ENCODE data around the gene KIF3C. TPM values are rescaled to one million over a fixed set of nuclear protein-coding genes. Genes with fewer than 3 reads are reported as not detected.

Gene KIF3C
- total RNA-seq, 4 donors from 2014 or later = 0.70 to 71.0 (median 3.2) TPM

DNA sequence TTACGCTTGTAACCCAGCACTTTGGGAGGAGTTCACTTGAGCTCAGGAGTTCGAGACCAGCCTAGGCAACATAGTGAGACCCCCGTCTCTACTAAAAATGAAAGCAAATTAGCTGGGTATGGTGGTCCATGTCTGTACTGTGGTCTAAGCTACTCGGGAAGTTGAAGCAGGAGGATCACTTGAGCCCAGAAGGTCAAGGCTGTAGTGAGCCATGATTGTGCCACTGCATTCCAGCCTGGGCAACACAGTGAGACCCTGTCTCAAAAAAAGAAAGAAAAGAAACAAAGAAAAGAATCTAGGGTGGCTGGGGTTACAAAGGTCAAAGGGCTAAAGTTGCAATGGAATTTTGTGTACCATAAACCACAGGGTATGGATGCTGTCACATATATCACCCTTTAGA, 41.3 kb downstream of the KIF3C start:
- no peaks in the 10 kb centered on the region for H3K36me3 ChIP-seq
- DNase-seq = no peak
- H3K4me3 ChIP-seq = no peak overlapping the region
- TF ChIP-seq POLR2A (IDR thresholded peaks at IDR 0.05) = no peak
- TF ChIP-seq, protein P1, sequence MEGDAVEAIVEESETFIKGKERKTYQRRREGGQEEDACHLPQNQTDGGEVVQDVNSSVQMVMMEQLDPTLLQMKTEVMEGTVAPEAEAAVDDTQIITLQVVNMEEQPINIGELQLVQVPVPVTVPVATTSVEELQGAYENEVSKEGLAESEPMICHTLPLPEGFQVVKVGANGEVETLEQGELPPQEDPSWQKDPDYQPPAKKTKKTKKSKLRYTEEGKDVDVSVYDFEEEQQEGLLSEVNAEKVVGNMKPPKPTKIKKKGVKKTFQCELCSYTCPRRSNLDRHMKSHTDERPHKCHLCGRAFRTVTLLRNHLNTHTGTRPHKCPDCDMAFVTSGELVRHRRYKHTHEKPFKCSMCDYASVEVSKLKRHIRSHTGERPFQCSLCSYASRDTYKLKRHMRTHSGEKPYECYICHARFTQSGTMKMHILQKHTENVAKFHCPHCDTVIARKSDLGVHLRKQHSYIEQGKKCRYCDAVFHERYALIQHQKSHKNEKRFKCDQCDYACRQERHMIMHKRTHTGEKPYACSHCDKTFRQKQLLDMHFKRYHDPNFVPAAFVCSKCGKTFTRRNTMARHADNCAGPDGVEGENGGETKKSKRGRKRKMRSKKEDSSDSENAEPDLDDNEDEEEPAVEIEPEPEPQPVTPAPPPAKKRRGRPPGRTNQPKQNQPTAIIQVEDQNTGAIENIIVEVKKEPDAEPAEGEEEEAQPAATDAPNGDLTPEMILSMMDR (IDR thresholded peaks at IDR 0.05) = no peak
- H3K4me1 ChIP-seq = no peaks in the 10 kb centered on the region
- H3K27me3 ChIP-seq = no peaks in the 10 kb centered on the region
- H3K9me3 ChIP-seq = no peaks in the 10 kb centered on the region
- no peak overlapping the region for H3K27ac ChIP-seq

DNA sequence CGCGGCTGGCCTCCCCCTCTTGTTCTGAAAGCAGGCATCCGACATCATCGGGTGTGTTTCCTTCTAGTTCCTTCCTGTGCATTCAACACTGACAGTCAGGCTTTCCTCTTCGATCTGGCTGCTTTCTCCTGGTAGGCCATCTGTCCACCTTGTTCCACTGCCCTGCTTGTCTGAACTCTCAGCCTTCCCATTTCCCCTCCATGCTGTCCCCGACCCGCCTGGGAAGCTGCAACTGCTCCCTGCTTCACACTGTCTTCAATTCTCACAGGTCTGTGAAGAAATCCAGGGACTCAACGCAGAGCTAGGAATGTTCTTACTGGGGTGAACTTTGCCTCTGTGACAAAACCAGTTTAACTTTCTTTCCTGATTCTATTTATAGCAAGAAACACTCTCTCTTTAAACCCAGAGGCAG, 43.0 kb downstream of the KIF3C start:
- peak overlapping the region in 3 of 4 donors; percentile 2 to 86 (median 37) for H3K27ac ChIP-seq
- DNase-seq = peak in 1 of 3 donors; percentile 59
- no peaks in the 10 kb centered on the region for H3K4me1 ChIP-seq
- H3K27me3 ChIP-seq = no peaks in the 10 kb centered on the region
- no peaks in the 10 kb centered on the region for H3K9me3 ChIP-seq
- H3K36me3 ChIP-seq = no peaks in the 10 kb centered on the region
- peak overlapping the region in 1 of 4 donors; percentile 9 for H3K4me3 ChIP-seq
- TF ChIP-seq, protein P1 (IDR thresholded peaks at IDR 0.05) = no peak
- peak; percentile 13 to 33 for TF ChIP-seq POLR2A (IDR thresholded peaks at IDR 0.05)

DNA sequence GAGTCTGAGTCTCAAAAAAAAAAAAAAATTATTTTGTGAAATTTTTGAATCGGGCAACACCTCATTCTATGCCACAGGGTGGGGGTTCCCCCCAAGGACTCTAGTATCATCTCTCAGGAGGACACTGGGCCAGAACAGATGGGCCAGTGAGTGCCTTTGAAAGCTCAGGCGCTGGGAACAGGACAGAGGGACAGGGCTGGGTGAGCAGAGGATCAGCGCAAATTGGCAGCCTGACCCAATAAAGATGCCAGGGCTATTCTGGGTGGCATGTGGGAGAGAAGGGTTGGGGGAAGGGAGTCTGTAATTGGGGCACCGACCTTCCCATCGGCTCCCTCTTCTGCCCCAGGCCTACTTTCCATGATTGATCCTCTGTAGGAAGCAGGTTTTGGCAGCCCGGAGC, 44.0 kb downstream of the KIF3C start:
- H3K27me3 ChIP-seq = no peaks in the 10 kb centered on the region
- H3K4me1 ChIP-seq = no peaks in the 10 kb centered on the region
- H3K4me3 ChIP-seq = no peak overlapping the region
- H3K9me3 ChIP-seq = no peaks in the 10 kb centered on the region
- DNase-seq = no peak
- peak overlapping the region in 1 of 4 donors; percentile 86 for H3K27ac ChIP-seq
- TF ChIP-seq POLR2A (IDR thresholded peaks at IDR 0.05) = no peak
- TF ChIP-seq, protein P1 (IDR thresholded peaks at IDR 0.05) = no peak
- no peaks in the 10 kb centered on the region for H3K36me3 ChIP-seq

DNA sequence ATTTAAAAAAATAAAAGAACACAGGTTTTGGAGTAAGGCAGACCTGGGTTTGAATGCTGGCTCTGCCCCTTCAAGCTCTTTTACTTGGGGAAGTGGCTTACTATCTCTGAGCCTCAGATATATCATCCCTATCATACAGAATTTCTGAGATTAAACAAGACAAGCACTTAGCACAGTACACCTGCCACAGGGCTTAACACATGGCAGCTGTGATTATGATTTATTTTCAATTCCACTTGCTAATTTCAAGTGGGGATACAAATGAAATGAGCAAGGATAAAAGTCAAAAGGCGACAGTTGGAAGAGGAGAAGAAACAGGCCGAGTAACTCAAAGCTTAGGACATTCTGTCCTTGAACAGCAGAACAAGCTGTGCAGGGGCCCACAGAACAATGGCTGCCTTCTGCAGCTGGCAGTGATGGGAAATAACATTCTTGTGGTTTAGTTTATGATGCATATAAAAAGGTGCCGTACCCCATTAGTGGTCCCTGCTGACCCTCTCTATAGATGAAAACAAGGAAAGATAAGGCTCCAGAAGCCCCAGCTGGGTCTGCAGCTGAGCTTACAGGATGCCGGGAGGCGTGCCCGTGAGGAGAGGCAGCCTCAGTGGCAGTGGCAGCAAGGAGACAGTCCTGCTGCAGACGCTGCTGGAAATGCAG, 45.3 kb downstream of the KIF3C start:
- no peaks in the 10 kb centered on the region for H3K9me3 ChIP-seq
- H3K27me3 ChIP-seq = no peaks in the 10 kb centered on the region
- H3K36me3 ChIP-seq = no peaks in the 10 kb centered on the region
- H3K27ac ChIP-seq = no peak overlapping the region
- no peak for DNase-seq
- TF ChIP-seq POLR2A (IDR thresholded peaks at IDR 0.05) = no peak
- TF ChIP-seq, protein P1 (IDR thresholded peaks at IDR 0.05) = no peak
- no peaks in the 10 kb centered on the region for H3K4me1 ChIP-seq
- H3K4me3 ChIP-seq = no peak overlapping the region

DNA sequence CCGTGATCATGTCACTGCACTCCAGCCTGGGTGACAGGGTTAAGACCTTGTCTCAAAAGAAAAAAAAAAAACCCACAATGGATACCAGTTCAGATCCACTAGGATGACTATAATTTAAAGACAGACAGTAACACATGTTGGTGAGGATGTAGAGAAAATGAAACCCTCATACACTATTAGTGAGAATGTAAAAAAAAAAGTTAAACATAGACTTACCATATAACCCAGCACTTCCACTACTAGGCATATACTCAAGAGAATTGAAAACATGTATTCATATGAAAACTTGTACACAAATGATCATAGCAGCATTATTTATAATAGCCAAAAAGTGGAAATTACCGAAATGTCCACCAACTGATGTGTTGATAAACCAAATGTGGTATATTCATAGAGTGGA, 48.7 kb downstream of the KIF3C start:
- Histone ChIP-seq H3K9me3 (no peaks in the 10 kb centered on the region), H3K4me3 (no peak overlapping the region), H3K27me3 (no peaks in the 10 kb centered on the region), H3K27ac (no peak overlapping the region), H3K36me3 (peaks cover 0 to 3% (median 0%) of the 10 kb centered on the region in 3 donors), H3K4me1 (no peaks in the 10 kb centered on the region)
- DNase-seq = no peak
- no peak for TF ChIP-seq POLR2A (IDR thresholded peaks at IDR 0.05)
- TF ChIP-seq, protein P1 (IDR thresholded peaks at IDR 0.05) = no peak

All from Peyer's patch (tissue), 4 donors.